HepG2 (cell line): ENCODE results near the gene NXPH1. TPM values are rescaled to one million over a fixed set of nuclear protein-coding genes. Genes with fewer than 3 reads are reported as not detected.

ENCODE experiments used
- ATAC-seq: fragments of 200-7000 bp; cut with Tn5 transposase; 3 replicates; pipeline ENCODE4 v1.9.1; 2020; ENCODE audit warnings: mild to moderate bottlenecking, moderate library complexity
- BruUV-seq: library from RNA; stranded (reverse); fragments of 400-500 nt; replicated peaks from 2 replicates; lab custom pipeline; 2021; lab: Mats Ljungman, UMichigan
- CTCF ChIA-PET: fragments of 300-600 bp; formaldehyde crosslinking; extraction: SDS; loops from one replicate; lab custom pipeline; 2021; ENCODE audit warnings: low total read pairs, inconsistent platforms, low intra/inter-chr PET ratio; lab: Yijun Ruan, JAX
- POLR2A ChIA-PET: fragments of 350-600 bp; sonication (Branson Sonifier 250); formaldehyde crosslinking; loops from one replicate; lab custom pipeline; 2020; ENCODE audit warnings: antibody characterized with exemption, inconsistent platforms; lab: Yijun Ruan, JAX
- DNase-seq: peaks from one replicate; pipeline ENCODE4 v3.0.0-alpha.2; 2015; ENCODE audit warnings: low spot score
- FAIRE-seq: peaks from 3 replicates; lab custom pipeline; 2011; peaks lifted over from hg19 to GRCh38; lab: Jason Lieb, UNC
- H2AFZ ChIP-seq: one replicate; pipeline ENCODE4 v1.6.1; 2011; ENCODE audit warnings: low read length, inconsistent platforms
- H3K27ac ChIP-seq: fragments of 300-600 bp; 3 replicates; pipeline ENCODE4 v1.8.0; 2011; ENCODE audit warnings: mixed run types, mild to moderate bottlenecking, mixed read lengths, low read length, inconsistent platforms; ENCODE audit not compliant: insufficient read depth; ENCODE audit errors: extremely low read length
- H3K27me3 ChIP-seq, 2 experiments: fragments of 200-600 bp in 1 of 2; 2 replicates in 1 of 2; 3 replicates in 1 of 2; pipeline versions ENCODE4 v1.6.0 to v1.8.0; 2011; ENCODE audit warnings: low read length in 2 of 2, mild to moderate bottlenecking in 2 of 2, moderate library complexity in 2 of 2, inconsistent platforms in 1 of 2; ENCODE audit not compliant: insufficient read depth in 2 of 2, control insufficient read depth in 1 of 2
- H3K36me3 ChIP-seq, 2 experiments: fragments of 200-600 bp in 1 of 2; replicated peaks in 1 of 2; 2 replicates in 1 of 2; 3 replicates in 1 of 2; pipeline versions ENCODE4 v1.5.1 to v1.8.0; 2011; ENCODE audit warnings: low read length in 2 of 2, inconsistent platforms in 1 of 2; ENCODE audit not compliant: insufficient read depth in 2 of 2, control insufficient read depth in 1 of 2
- H3K4me1 ChIP-seq: 2 replicates; pipeline ENCODE4 v1.5.1; 2012; ENCODE audit warnings: low read length, inconsistent platforms; ENCODE audit not compliant: insufficient read depth
- H3K4me2 ChIP-seq: 2 replicates; pipeline ENCODE4 v1.6.0; 2011; ENCODE audit warnings: low read depth, low read length, inconsistent platforms
- H3K4me3 ChIP-seq, 3 experiments: fragments of 200-600 bp in 1 of 3; sonication (generic), shearing (Covaris generic) in 1 of 3; replicated peaks in 1 of 3; 2 replicates each; pipeline ENCODE4 v1.5.1; 2011 to 2016; ENCODE audit warnings: low read length in 3 of 3, inconsistent platforms in 2 of 3, low read depth in 2 of 3, mild to moderate bottlenecking in 2 of 3, control low read depth in 1 of 3, mixed read lengths in 1 of 3; ENCODE audit not compliant: insufficient read depth in 1 of 3
- H3K79me2 ChIP-seq: one replicate; pipeline ENCODE4 v1.6.1; 2011; ENCODE audit warnings: low read length, inconsistent platforms; ENCODE audit not compliant: insufficient read depth
- H3K9ac ChIP-seq: 2 replicates; pipeline ENCODE4 v1.6.0; 2011; ENCODE audit warnings: mild to moderate bottlenecking, low read depth, low read length, inconsistent platforms; ENCODE audit not compliant: insufficient read depth
- H3K9me3 ChIP-seq: 2 replicates; pipeline ENCODE4 v1.5.1; 2012; ENCODE audit warnings: mild to moderate bottlenecking, low read length
- H4K20me1 ChIP-seq: 2 replicates; pipeline ENCODE4 v1.6.0; 2011; ENCODE audit warnings: inconsistent platforms, mild to moderate bottlenecking, low read length, moderate library complexity; ENCODE audit not compliant: insufficient read depth
- AGO1 ChIP-seq: fragments of 200-400 bp; formaldehyde crosslinking; IDR thresholded peaks from 2 replicates; pipeline ENCODE4 v1.6.1; 2017; ENCODE audit warnings: mild to moderate bottlenecking, low read depth, low read length, moderate library complexity; ENCODE audit not compliant: poor library complexity, severe bottlenecking
- GATA4 ChIP-seq: sonication (generic); IDR thresholded peaks from 2 replicates; pipeline ENCODE4 v1.6.1; 2016; ENCODE audit warnings: antibody characterized with exemption, low read depth, borderline replicate concordance
- HMG20A ChIP-seq: IDR thresholded peaks from 2 replicates; pipeline ENCODE4 v1.6.1; 2016; ENCODE audit warnings: borderline replicate concordance
- JDP2 ChIP-seq: sonication (generic); formaldehyde crosslinking; IDR thresholded peaks from 2 replicates; pipeline ENCODE4 v1.8.1; 2022; ENCODE audit warnings: missing genetic modification reagents, borderline replicate concordance
- MAFG ChIP-seq: sonication (generic); formaldehyde crosslinking; IDR thresholded peaks from 2 replicates; pipeline ENCODE4 v1.5.1; 2020; ENCODE audit warnings: mild to moderate bottlenecking, missing genetic modification reagents
- RARA ChIP-seq: IDR thresholded peaks from 2 replicates; pipeline ENCODE4 v1.6.1; 2016; ENCODE audit warnings: missing genetic modification reagents, missing compliant biosample characterization
- RARG ChIP-seq: sonication (generic); formaldehyde crosslinking; IDR thresholded peaks from 2 replicates; pipeline ENCODE4 v1.4.0; 2020; ENCODE audit warnings: low read depth, mild to moderate bottlenecking, missing genetic modification reagents
- RXRA ChIP-seq: sonication (generic); formaldehyde crosslinking; IDR thresholded peaks from 2 replicates; pipeline ENCODE4 v1.5.1; 2020; ENCODE audit warnings: missing genetic modification reagents
- TBX3 ChIP-seq: fragments of 450-650 bp; IDR thresholded peaks from 2 replicates; pipeline ENCODE4 v1.6.1; 2017; ENCODE audit warnings: antibody characterized with exemption, mild to moderate bottlenecking, inconsistent platforms, borderline replicate concordance
- ZKSCAN1 ChIP-seq: fragments of 150-350 bp; IDR thresholded peaks from 2 replicates; pipeline ENCODE4 v1.6.1; 2014; ENCODE audit warnings: low read length
- ZNF484 ChIP-seq: sonication (generic); formaldehyde crosslinking; IDR thresholded peaks from 2 replicates; pipeline ENCODE4 v1.5.1; 2020; ENCODE audit warnings: mild to moderate bottlenecking, low read depth, missing genetic modification reagents, borderline replicate concordance
- ZNF543 ChIP-seq: sonication (generic); formaldehyde crosslinking; IDR thresholded peaks from 2 replicates; pipeline ENCODE4 v1.4.0; 2020; ENCODE audit warnings: mild to moderate bottlenecking, missing genetic modification reagents
- ZNF7 ChIP-seq: IDR thresholded peaks from 2 replicates; pipeline ENCODE4 v1.6.1; 2016; ENCODE audit warnings: missing biosample characterization, missing genetic modification reagents
- ZNF766 ChIP-seq: sonication (generic); formaldehyde crosslinking; IDR thresholded peaks from 2 replicates; pipeline ENCODE4 v1.5.0; 2020; ENCODE audit warnings: missing genetic modification reagents, borderline replicate concordance
- WGBS: methylation state at CpG from one replicate; pipeline ENCODE4 v1.1.6; 2017; ENCODE audit warnings: low lambda C conversion rate; 5-methylcytosine and 5-hydroxymethylcytosine counted together
- in situ Hi-C: cut with HindIII; loops from 2 replicates; pipeline ENCODE4 v1.10.0; 2017; ENCODE audit warnings: low pct_unique_long_range_greater_than_20kb; ENCODE audit not compliant: extremely low pct_ligation_motif_present
- intact Hi-C: fragments of 100-400 bp; cut with micrococcal nuclease; formaldehyde crosslinking; loops from one replicate; pipeline ENCODE4 v1.10.0; 2022; ENCODE audit not compliant: unreplicated experiment
- polyA plus RNA-seq, 8 experiments: library from polyadenylated mRNA; depleted of rRNA in 3 of 8; stranded (reverse) in 7 of 8; unstranded in 1 of 8; fragments of >200 nt; fragmentation: Illumina TruSeq in 4 of 8; extraction: Trizol in 4 of 8; gene quantifications; 2 replicates each; pipeline versions ENCODE4 v1.2.1 to v1.2.3, GENCODE V29; 2011 to 2016; ENCODE audit warnings: low read depth in 4 of 8, missing spikeins in 1 of 8, mixed read lengths in 1 of 8; ENCODE audit not compliant: insufficient read depth in 1 of 8
- total RNA-seq, 5 experiments: library from RNA; depleted of rRNA; stranded (reverse); fragments of >200 nt; fragmentation: Illumina TruSeq; extraction: Trizol; gene quantifications; 2 replicates each; pipeline ENCODE4 v1.2.3, GENCODE V29; 2016; ENCODE audit warnings: low read depth in 1 of 5
- TF ChIP-seq, protein P1 (sequence below): IDR thresholded peaks from 2 replicates; pipeline ENCODE4 v1.6.1; 2016; ENCODE audit warnings: missing biosample characterization, missing genetic modification reagents, low read depth
- TF ChIP-seq, protein P2 (sequence below): sonication (generic); formaldehyde crosslinking; IDR thresholded peaks from 2 replicates; pipeline ENCODE4 v1.4.0; 2020; ENCODE audit warnings: mild to moderate bottlenecking, missing genetic modification reagents
- TF ChIP-seq, protein P3 (sequence below): sonication (generic); formaldehyde crosslinking; IDR thresholded peaks from 2 replicates; pipeline ENCODE4 v1.5.0; 2020; ENCODE audit warnings: mild to moderate bottlenecking, missing genetic modification reagents

Gene NXPH1
- total and polyA plus RNA-seq, 2 of the 13 experiments (the other 11 are each of a cell fraction or from before 2014, with no cell fraction given) = not detected

DNA sequence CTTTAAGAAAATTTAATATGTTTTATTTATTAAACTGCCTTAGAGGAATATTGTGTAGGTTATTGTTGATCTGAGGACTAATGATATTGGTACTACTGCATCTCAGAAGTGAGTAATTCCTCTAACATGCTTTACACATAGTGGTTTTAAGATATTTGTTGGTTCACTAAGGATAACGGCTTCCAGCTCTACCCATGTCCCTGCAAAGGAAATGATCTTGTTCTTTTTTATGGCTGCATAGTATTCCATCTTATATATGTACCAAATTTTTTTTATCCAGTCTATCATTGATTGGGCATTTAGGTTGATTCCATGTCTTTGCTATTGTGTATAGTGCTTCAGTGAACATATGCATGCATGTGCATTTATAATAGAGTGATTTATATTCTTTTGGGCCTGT is 20.1 kb downstream of the NXPH1 start:
- ChIA-PET CTCF (no interaction called here), POLR2A (no interaction called here)
- FAIRE-seq (no peak), DNase-seq (no peak), ATAC-seq (no peak)
- Histone ChIP-seq H3K27me3 (no peaks in the 10 kb centered on the region), H4K20me1 (no peaks in the 10 kb centered on the region), H3K4me3 (no peak overlapping the region), H3K36me3 (no peaks in the 10 kb centered on the region), H3K79me2 (no peaks in the 10 kb centered on the region), H3K4me1 (no peaks in the 10 kb centered on the region), H3K4me2 (no peak overlapping the region), H3K27ac (no peak overlapping the region), H3K9ac (no peak overlapping the region), H2AFZ (no peak overlapping the region), H3K9me3 (no peaks in the 10 kb centered on the region)
- WGBS = 0% methylated on average over 1 of the region's 1 CpG
- no peak for TF ChIP-seq RARG
- no peak for TF ChIP-seq RARA (CRISPR knock-in tag)
- no peak for TF ChIP-seq ZKSCAN1
- TF ChIP-seq, protein P1, sequence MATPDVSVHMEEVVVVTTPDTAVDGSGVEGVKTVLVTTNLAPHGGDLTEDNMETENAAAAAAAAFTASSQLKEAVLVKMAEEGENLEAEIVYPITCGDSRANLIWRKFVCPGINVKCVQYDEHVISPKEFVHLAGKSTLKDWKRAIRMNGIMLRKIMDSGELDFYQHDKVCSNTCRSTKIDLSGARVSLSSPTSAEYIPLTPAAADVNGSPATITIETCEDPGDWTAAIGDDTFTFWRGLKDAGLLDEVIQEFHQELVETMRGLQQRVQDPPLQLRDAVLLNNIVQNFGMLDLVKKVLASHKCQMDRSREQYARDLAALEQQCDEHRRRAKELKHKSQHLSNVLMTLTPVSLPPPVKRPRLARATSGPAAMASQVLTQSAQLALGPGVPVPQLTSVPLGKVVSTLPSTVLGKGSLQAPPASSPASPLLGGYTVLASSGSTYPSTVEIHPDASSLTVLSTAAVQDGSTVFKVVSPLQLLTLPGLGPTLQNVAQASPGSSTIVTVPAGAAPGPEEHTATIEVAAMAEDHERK (CRISPR knock-in tag) = no peak
- TF ChIP-seq TBX3 = no peak
- TF ChIP-seq, protein P2, sequence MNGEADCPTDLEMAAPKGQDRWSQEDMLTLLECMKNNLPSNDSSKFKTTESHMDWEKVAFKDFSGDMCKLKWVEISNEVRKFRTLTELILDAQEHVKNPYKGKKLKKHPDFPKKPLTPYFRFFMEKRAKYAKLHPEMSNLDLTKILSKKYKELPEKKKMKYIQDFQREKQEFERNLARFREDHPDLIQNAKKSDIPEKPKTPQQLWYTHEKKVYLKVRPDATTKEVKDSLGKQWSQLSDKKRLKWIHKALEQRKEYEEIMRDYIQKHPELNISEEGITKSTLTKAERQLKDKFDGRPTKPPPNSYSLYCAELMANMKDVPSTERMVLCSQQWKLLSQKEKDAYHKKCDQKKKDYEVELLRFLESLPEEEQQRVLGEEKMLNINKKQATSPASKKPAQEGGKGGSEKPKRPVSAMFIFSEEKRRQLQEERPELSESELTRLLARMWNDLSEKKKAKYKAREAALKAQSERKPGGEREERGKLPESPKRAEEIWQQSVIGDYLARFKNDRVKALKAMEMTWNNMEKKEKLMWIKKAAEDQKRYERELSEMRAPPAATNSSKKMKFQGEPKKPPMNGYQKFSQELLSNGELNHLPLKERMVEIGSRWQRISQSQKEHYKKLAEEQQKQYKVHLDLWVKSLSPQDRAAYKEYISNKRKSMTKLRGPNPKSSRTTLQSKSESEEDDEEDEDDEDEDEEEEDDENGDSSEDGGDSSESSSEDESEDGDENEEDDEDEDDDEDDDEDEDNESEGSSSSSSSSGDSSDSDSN (CRISPR knock-in tag) = no peak
- TF ChIP-seq AGO1 = no peak
- no peak for TF ChIP-seq ZNF766 (CRISPR knock-in tag)
- TF ChIP-seq JDP2 (CRISPR knock-in tag) = no peak
- TF ChIP-seq MAFG (CRISPR knock-in tag) = no peak
- no peak for TF ChIP-seq ZNF7
- TF ChIP-seq, protein P3, sequence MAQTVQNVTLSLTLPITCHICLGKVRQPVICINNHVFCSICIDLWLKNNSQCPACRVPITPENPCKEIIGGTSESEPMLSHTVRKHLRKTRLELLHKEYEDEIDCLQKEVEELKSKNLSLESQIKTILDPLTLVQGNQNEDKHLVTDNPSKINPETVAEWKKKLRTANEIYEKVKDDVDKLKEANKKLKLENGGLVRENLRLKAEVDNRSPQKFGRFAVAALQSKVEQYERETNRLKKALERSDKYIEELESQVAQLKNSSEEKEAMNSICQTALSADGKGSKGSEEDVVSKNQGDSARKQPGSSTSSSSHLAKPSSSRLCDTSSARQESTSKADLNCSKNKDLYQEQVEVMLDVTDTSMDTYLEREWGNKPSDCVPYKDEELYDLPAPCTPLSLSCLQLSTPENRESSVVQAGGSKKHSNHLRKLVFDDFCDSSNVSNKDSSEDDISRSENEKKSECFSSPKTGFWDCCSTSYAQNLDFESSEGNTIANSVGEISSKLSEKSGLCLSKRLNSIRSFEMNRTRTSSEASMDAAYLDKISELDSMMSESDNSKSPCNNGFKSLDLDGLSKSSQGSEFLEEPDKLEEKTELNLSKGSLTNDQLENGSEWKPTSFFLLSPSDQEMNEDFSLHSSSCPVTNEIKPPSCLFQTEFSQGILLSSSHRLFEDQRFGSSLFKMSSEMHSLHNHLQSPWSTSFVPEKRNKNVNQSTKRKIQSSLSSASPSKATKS = no peak
- no peak for TF ChIP-seq GATA4
- no peak for TF ChIP-seq ZNF484 (CRISPR knock-in tag)
- TF ChIP-seq HMG20A = no peak
- TF ChIP-seq RXRA (CRISPR knock-in tag) = no peak
- no peak for TF ChIP-seq ZNF543
- no TSS peak for BruUV-seq
- intact Hi-C loops = no loop called here
- in situ Hi-C loops = no loop called here
